SH-SY5Y (cell line): ENCODE data around the gene GSE1.

Source experiments
- GATA2 ChIP-seq: IDR thresholded peaks from 2 replicates; pipeline ENCODE4 v1.6.1; 2011; ENCODE audit warnings: mild to moderate bottlenecking, low read depth, low read length
- GATA3 ChIP-seq: IDR thresholded peaks from 2 replicates; pipeline ENCODE4 v1.6.1; 2011; ENCODE audit warnings: low read depth, mild to moderate bottlenecking, low read length, moderate library complexity

- TF ChIP-seq GATA3: no peak
- TF ChIP-seq GATA2: no peak
These were observed 30.7 kb upstream of the GSE1 start for GRCh38 chr16:85582229-85582991.
